Non-pigmented ciliary epithelial cell (primary cell): Measurements from ENCODE around the gene POLR1D.
"Not testable (repeated sequence)": the region's sequence is repeated elsewhere in the genome, so short reads cannot be mapped to it uniquely, and the experiment has no call there.

Source experiments
- DNase-seq: peaks from one replicate; pipeline ENCODE4 v3.0.0-alpha.2; 2010; ENCODE audit warnings: low read depth

Gene POLR1D

GRCh38 chr13:27617881-27618321 lies 3.8 kb upstream of the POLR1D start:
- no peak for DNase-seq

- no peak for DNase-seq
These were observed 2.5 kb upstream of the POLR1D start for GRCh38 chr13:27619093-27619727.

GRCh38 chr13:27619728-27620376 lies 1.8 kb upstream of the POLR1D start:
- no peak for DNase-seq

- DNase-seq = peak; percentile 80
These were observed 1.1 kb upstream of the POLR1D start, which contains the start of gene LNX2 for GRCh38 chr13:27620377-27621115. TSS of gene LNX2 (minus strand) at chr13:27620529. CDS start at chr13:27581703, 38,826 bp downstream.

- no peak for DNase-seq
These were observed 651 bp upstream of the POLR1D start for GRCh38 chr13:27621116-27621365.

GRCh38 chr13:27622102-27622820 lies 569 bp downstream of the POLR1D start:
- DNase-seq = no peak

- no peak for DNase-seq
These were observed 1.2 kb downstream of the POLR1D start for GRCh38 chr13:27622881-27623280.

- DNase-seq = no peak
These were observed 2.4 kb downstream of the POLR1D start for GRCh38 chr13:27624071-27624470.

- DNase-seq = no peak
These were observed 4.1 kb downstream of the POLR1D start for GRCh38 chr13:27625839-27626238.

- no peak for DNase-seq
These were observed 5.7 kb downstream of the POLR1D start for GRCh38 chr13:27627380-27627779.

GRCh38 chr13:27628081-27628480 lies 6.4 kb downstream of the POLR1D start:
- DNase-seq = no peak

- DNase-seq = not testable (repeated sequence)
These were observed 7.1 kb downstream of the POLR1D start for GRCh38 chr13:27628766-27629165.

GRCh38 chr13:27631156-27631555 lies 9.5 kb downstream of the POLR1D start:
- no peak for DNase-seq

GRCh38 chr13:27631665-27632064 lies 10.0 kb downstream of the POLR1D start:
- no peak for DNase-seq

- no peak for DNase-seq
These were observed 10.5 kb downstream of the POLR1D start for GRCh38 chr13:27632214-27632613.

GRCh38 chr13:27632648-27633047 lies 11.0 kb downstream of the POLR1D start:
- no peak for DNase-seq

- no peak for DNase-seq
These were observed 12.5 kb downstream of the POLR1D start for GRCh38 chr13:27634231-27634630.

- DNase-seq = no peak
These were observed 13.1 kb downstream of the POLR1D start for GRCh38 chr13:27634791-27635190.

GRCh38 chr13:27635266-27635665 lies 13.6 kb downstream of the POLR1D start:
- DNase-seq = no peak

GRCh38 chr13:27636589-27637288 lies 15.0 kb downstream of the POLR1D start:
- no peak for DNase-seq

GRCh38 chr13:27637289-27637626 lies 15.6 kb downstream of the POLR1D start:
- DNase-seq = no peak

- DNase-seq = no peak
These were observed 16.3 kb downstream of the POLR1D start for GRCh38 chr13:27638001-27638400.
